H1 (cell line): ENCODE data around the gene CDC42SE2. TPM values are rescaled to one million over a fixed set of nuclear protein-coding genes. Genes with fewer than 3 reads are reported as not detected.

Experiments
- ASH2L ChIP-seq: fragments of 200-600, 300-600 bp; sonication (generic); IDR thresholded peaks from one replicate; pipeline ENCODE4 v1.7.1; 2017; ENCODE audit warnings: low read length
- CBX5 ChIP-seq: fragments of 300-800, 300-1000 bp; sonication (generic); IDR thresholded peaks from 2 replicates; pipeline ENCODE4 v1.7.1; 2016; ENCODE audit warnings: antibody characterized with exemption, low read length, low read depth
- CREB1 ChIP-seq: IDR thresholded peaks from 2 replicates; pipeline ENCODE4 v1.6.1; 2012; ENCODE audit warnings: inconsistent platforms
- FOSL1 ChIP-seq: IDR thresholded peaks from 2 replicates; pipeline ENCODE4 v1.6.1; 2011; ENCODE audit warnings: mild to moderate bottlenecking, low read depth, low read length, moderate library complexity; ENCODE audit not compliant: insufficient read depth
- MAFK ChIP-seq: IDR thresholded peaks from 2 replicates; pipeline ENCODE4 v1.6.1; 2012; ENCODE audit warnings: low read depth, mild to moderate bottlenecking, improper control_type of control experiment, low read length
- TBP ChIP-seq: IDR thresholded peaks from 2 replicates; pipeline ENCODE4 v1.6.1; 2011; ENCODE audit warnings: low read depth, low read length, improper control_type of control experiment
- polyA plus RNA-seq, 7 experiments: library from polyadenylated mRNA; depleted of rRNA in 3 of 7; stranded (reverse) in 5 of 7; unstranded in 2 of 7; fragments of >200 nt in 5 of 7; fragments of 200-250 nt in 2 of 7; gene quantifications; 1 replicate in 5 of 7; 2 replicates in 1 of 7; 4 replicates in 1 of 7; pipeline versions ENCODE4 v1.2.1 to v1.2.3, GENCODE V29; 2011 to 2013; ENCODE audit warnings: missing spikeins in 2 of 7, mixed read lengths in 2 of 7
- total RNA-seq: library from RNA; stranded (reverse); fragmentation: NEBNext Ultra II Directional; extraction: Animal tissue kit (Norgen Biotek cat#: 25700); gene quantifications from 2 replicates; pipeline ENCODE4 v1.2.1, GENCODE V29; 2021

Gene CDC42SE2
- total and polyA plus RNA-seq, 2 of the 8 experiments (the other 6 are each of a cell fraction or from before 2014, with no cell fraction given), result 16.7 to 30.8 TPM

DNA sequence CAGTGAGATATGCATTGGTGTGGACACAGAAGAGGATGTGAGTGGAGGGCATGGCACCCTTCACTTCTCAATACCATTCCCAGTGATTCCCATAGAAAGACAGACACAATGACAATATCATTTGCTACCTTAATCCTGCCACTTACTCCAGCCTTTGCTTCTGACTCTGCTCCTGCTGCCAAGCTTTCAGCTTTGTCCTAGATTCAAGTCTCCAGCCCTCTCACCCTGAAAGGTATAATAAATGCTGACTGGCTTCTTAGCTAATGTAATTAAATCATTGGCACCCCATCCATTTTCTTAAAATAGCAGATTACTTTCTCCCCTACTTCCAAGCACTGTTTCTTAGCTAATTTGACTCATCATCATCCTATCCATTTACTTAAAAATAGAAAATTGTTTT is 41.1 kb upstream of the CDC42SE2 start (continued):
- TF ChIP-seq TBP, result no peak
- no peak for TF ChIP-seq CREB1
- TF ChIP-seq MAFK, result no peak
- TF ChIP-seq ASH2L, result no peak
- TF ChIP-seq CBX5, result no peak
- TF ChIP-seq FOSL1, result no peak
